NCI-H460 (cell line): ENCODE measurements around the gene CHRD. TPM values are rescaled to one million over a fixed set of nuclear protein-coding genes. Genes with fewer than 3 reads are reported as not detected.
A peak's percentile ranks its signal among the peaks of the same experiment; 100 is the strongest.

Experiments used
- DNase-seq: peaks from one replicate; pipeline ENCODE4 v3.0.0-alpha.2; 2016; ENCODE audit warnings: low read depth; ENCODE audit errors: extremely low read depth
- total RNA-seq: library from RNA; depleted of rRNA; stranded (reverse); fragments of >200 nt; shearing (Covaris generic); gene quantifications from 2 replicates; pipeline ENCODE4 v1.2.3, GENCODE V29; 2014

The CHRD gene
- total RNA-seq, 1 experiment from 2014 or later, result 0.07 TPM

DNA sequence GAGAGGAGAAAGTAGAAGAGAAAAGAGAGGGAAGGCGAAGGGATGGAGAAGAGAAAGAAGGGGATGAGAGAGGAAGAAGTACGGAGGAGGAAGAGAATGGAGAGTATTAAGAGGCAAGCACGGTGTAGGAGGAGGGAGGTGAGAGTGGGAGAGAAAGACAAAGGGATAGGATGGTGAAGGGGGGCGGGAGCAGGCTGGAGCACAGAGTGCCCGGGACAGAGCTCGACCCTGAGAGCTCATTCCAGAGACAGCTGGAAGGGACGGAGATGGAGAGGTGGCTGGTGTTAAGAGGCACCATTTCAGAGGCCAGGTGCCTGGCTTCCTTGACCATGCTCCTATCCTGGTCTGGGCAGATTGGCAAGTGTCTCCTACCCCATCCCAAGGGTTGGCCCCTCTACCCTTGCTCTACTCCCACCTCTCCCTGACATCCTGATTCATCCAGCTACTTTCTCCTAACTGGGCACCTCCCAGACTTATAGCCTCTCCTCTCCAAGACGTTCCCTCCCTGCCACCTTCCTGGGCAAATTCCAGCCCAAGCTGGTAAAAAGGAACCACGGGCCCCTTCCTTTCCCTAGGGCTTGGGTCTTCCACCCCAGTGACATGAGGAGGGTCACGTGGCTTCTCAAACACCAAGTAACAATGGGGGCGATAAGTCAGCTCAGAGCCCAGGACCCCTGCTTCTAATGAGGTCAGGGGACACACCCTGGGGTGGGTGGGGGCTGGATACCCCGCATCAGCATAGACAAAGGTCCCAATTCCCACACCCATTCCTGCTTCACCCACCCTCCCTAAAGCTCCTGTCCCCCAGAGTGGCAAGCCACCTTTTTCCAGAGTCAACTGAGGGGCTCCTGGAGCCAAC lies 19.6 kb upstream of the CHRD start:
- DNase-seq, result no peak

GRCh38 chr3:184360929-184361531 lies 18.8 kb upstream of the CHRD start:
- no peak for DNase-seq

DNA sequence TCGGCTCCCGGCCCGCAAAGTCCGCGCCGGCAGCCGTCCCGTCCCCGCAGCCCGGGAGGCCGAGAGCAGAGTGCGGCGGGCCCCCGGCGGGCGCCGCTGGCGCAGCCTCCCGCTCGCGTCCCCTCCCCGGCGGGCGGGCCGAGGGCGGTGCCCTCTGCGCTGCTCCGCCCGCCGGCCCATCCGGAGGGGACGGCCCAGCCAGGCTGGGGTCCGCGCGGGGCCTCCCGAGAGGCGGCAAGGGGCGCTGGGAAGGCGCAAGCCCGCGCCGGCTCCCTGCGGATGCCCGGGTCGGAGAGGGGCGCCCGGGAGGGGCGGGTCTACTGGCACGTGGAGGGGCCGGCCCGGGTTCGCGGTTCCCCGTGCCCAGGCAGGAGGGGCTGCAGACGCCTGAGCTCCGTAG lies 18.3 kb upstream of the CHRD start, which contains the start of the genes CLCN2 and POLR2H:
Gene CLCN2 (minus strand): TSS at position 74 of the 400 bp plus-strand sequence. CDS start 126 bp downstream, outside the sequence.
Gene POLR2H (plus strand): TSS at position 179 of the 400 bp plus-strand sequence. CDS start 1,783 bp downstream, outside the sequence.
- DNase-seq, result no peak

GRCh38 chr3:184361932-184362667 lies 17.8 kb upstream of the CHRD start:
- peak; percentile 56 for DNase-seq

- DNase-seq, result peak; percentile 95
These were observed 16.9 kb upstream of the CHRD start for GRCh38 chr3:184362668-184363546.

- DNase-seq, result no peak
These were observed 13.1 kb upstream of the CHRD start for GRCh38 chr3:184366619-184367289.

DNA sequence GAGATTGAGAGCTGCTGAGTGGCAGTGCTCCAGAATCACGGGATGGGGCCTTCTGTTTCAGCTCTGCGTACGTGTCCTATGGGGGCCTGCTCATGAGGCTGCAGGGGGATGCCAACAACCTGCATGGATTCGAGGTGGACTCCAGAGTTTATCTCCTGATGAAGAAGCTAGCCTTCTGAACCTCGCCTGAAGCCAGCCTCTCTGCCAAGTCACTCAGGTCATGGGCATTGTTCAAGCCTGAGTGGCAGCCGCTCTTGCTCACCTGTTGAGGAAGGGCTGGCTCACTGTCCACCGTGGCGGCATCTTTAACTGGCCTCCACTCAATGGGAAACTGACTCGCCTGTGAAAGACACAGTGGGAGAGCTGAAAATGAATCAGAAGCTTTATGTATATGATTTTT lies 11.7 kb upstream of the CHRD start:
- no peak for DNase-seq

DNA sequence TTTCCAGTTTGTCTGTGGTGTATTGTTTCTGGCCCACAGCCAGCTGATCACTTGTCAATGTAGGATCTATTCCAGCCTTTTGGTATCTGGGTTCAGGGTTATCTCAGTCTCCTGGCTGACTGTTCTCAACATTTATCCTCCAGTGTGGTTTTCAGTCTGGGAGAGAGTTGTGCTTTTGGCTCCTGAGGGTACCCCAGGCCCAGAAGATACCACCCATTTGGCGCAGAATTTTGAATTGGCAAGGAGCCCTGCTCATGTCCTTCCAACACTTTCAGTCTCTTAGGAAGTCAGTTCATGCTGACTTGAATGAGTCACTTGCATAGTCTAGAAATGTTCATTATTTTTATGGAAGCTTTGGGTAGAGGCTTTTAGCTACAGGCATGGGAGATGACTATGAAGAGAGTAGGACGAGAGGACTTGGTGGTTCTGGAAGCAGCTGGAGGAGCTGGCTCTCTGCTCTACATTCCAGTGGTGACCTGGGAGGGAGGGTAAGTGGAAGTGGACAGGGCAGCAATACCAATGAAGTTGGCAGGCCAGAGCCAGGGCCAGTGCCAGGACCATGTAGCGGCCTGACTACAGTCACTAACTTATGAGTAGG lies 11.2 kb upstream of the CHRD start:
- DNase-seq, result no peak

GRCh38 chr3:184371570-184372018 lies 8.3 kb upstream of the CHRD start:
- DNase-seq, result peak; percentile 74

GRCh38 chr3:184372296-184372821 lies 7.5 kb upstream of the CHRD start:
- no peak for DNase-seq

- DNase-seq, result no peak
These were observed 6.9 kb upstream of the CHRD start for GRCh38 chr3:184372911-184373310.

DNA sequence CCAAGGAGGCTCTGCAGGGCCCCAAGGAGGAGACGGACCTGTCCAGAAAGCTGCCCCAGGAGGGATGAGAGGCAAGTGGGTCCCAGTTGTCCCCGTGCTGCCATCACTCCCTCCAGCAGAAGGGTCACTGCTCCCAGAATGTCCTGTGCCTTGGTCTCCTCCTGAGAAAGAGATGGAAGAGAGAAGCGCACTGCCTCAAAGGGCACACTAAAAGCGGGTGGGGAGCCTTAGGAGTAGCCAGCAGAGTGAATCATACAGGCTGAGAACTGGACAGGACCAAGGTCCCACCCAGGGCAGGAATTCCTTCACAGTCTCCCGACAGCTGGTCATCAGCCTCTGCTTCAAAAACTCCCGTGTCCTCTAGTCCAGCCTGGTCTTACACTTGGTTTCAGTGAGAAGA lies 6.4 kb upstream of the CHRD start:
- no peak for DNase-seq

DNA sequence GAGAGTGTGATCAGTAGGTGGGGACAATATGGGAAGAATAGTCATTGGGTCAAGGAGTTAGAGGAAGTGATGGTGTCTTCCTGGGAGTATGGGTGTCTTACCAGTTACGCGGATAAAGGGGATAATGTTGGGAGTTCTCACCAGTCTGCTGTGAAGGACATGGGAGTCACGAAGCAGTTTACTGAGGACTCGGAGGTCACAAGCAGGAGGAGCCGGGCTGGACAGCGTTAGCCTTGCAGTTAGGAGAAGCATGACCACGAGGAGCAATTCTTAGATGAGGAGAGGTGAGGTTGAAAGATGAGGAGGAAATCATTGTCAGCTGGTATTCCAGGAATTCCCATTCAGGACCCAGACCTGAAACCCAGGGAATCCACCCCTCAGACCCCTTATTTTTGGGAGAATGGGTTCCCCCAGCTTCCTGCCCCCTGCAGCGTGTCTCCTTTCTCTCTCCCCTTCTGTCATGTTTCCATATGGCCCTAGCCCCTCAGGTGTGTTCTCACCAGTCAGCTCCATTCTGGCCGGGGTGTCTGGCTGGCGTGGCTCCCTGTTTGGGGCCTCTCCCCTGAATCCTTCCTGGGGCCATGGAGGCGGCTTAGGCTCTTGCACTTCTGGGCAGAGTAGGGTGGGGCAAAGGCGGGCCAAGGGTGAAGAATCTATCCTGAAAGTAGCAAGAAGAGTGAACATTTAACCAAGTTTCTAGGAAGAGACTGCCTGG lies 4.0 kb upstream of the CHRD start:
- DNase-seq, result no peak

DNA sequence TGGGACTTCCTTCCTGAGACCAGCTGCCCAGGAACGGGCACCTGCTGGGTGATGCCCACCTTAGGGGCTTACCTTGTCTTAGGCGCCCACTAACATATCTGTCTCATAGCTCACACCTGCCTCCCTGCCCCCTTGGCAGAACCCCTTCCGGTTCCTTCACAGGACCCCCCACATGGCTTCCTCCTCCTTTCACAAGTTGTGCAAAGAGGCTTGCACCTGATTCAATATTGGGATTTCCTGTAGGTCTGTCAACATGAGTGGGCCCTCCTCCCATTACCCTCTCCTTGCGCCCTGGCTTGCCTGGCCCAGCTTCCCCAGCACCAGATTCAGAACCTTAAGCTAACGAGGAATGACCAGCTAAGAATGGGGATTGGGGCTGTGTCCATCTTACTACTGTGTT lies 2.5 kb upstream of the CHRD start:
- DNase-seq, result no peak

- DNase-seq, result no peak
These were observed 1.9 kb upstream of the CHRD start, which contains the start of gene THPO for GRCh38 chr3:184377882-184378445. THPO (minus strand) TSS chr3:184378207; CDS start chr3:184376259, 1,948 bp downstream.

GRCh38 chr3:184378651-184379357 lies 1.1 kb upstream of the CHRD start:
- no peak for DNase-seq

DNA sequence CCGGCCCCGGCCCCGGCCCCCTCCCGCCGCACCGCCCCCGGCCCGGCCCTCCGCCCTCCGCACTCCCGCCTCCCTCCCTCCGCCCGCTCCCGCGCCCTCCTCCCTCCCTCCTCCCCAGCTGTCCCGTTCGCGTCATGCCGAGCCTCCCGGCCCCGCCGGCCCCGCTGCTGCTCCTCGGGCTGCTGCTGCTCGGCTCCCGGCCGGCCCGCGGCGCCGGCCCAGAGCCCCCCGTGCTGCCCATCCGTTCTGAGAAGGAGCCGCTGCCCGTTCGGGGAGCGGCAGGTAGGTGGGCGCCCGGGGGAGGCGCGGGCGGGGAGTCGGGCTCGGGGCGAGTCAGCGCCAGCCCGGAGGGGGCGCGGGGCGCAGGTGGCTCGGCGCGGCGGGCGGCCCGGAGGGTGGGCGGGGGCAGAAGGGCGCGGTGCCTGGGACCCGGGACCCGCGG lies 352 bp downstream of the CHRD start:
- peak; percentile 20 for DNase-seq
